Mucosa of stomach (tissue), 1 donor: ENCODE measurements around the gene ZBP1.

Experiments
- H3K27me3 ChIP-seq: one replicate; pipeline ENCODE4 v1.7.0; 2013; ENCODE audit warnings: mild to moderate bottlenecking, low read length; ENCODE audit not compliant: control insufficient read depth, insufficient read depth
- H3K36me3 ChIP-seq: one replicate; pipeline ENCODE4 v1.7.0; 2013; ENCODE audit warnings: low read length; ENCODE audit not compliant: control insufficient read depth, insufficient read depth
- H3K4me1 ChIP-seq: one replicate; pipeline ENCODE4 v1.7.0; 2013; ENCODE audit warnings: mild to moderate bottlenecking, low read length; ENCODE audit not compliant: control insufficient read depth, insufficient read depth
- H3K4me3 ChIP-seq: one replicate; pipeline ENCODE4 v1.7.0; 2013; ENCODE audit warnings: low read length
- H3K9ac ChIP-seq: one replicate; pipeline ENCODE4 v1.7.0; 2013; ENCODE audit warnings: mild to moderate bottlenecking, low read length, moderate library complexity
- H3K9me3 ChIP-seq: one replicate; pipeline ENCODE4 v1.7.0; 2013; ENCODE audit warnings: mild to moderate bottlenecking, low read length, moderate library complexity; ENCODE audit not compliant: control insufficient read depth
- donor health status: Pancreatic carcinoma.

The ZBP1 gene

DNA sequence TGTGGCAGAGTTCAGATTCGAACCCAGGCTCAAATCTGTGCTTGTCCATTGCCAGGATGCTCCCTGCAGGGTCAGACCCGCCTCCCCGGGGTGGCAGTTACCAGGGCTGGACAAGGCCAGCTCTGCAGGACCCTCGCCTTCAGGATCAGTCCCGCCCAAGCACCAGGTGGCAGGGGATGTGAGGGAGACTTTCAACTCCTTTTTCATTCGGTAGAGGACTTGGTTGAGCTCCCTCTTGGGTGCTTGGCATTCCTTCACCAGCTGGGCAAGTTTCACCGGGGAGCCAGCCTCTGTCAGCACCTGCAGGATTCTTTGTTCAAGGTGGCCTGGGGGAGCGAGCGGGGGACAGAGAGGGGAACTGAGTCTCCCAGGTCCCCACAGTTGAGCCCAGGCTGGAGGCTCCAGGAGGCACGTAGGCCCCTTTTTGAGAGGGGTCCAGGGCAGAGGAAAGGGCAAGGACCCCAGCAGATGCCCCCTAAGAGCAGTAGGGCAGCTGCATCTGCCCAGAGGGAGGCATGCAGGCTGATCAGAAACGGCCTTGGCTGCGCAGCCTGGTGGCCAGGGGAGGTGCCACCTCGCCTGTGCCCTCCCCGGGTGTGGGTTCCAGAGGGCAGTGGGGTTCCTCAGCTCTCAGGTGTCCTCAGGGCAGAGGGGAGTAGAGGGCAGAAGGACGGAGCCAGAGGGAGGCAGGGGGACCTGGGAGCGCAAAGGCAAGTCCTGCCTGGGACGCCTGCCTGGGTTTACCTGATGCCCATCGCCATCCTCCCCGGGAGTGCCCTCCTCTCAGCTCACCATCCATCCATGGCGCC is 3.9 kb downstream of the ZBP1 start:
- Histone ChIP-seq H3K4me3 (no peak overlapping the region), H3K36me3 (no peaks in the 10 kb centered on the region), H3K9me3 (no peaks in the 10 kb centered on the region), H3K4me1 (peaks cover 7% of the 10 kb centered on the region), H3K9ac (no peak overlapping the region), H3K27me3 (peaks cover 7% of the 10 kb centered on the region)

DNA sequence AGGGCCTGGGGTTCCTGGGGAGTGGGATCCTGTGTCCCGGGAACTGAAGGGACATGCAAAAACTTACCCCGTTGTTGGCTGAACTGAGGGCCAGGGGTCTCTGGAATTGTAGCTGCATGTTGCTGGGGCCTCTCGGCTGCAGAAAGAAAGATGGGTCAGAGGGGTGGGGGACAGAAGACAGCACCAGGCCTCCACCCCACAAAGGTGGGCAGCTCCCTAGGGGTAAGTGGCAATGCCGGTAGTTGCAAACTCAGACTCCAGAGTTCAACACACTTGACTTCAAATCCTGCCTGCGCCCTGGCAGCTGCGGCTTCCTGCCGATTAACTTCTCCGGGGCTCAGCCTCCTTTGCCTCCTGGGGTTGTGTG is 4.8 kb downstream of the ZBP1 start:
- no peak overlapping the region for H3K9ac ChIP-seq
- no peaks in the 10 kb centered on the region for H3K36me3 ChIP-seq
- no peaks in the 10 kb centered on the region for H3K9me3 ChIP-seq
- H3K27me3 ChIP-seq = peaks cover 7% of the 10 kb centered on the region
- no peak overlapping the region for H3K4me3 ChIP-seq
- H3K4me1 ChIP-seq = peaks cover 7% of the 10 kb centered on the region

GRCh38 chr20:57614490-57615444 is 5.5 kb downstream of the ZBP1 start:
- Histone ChIP-seq H3K9ac (no peak overlapping the region), H3K36me3 (no peaks in the 10 kb centered on the region), H3K9me3 (no peaks in the 10 kb centered on the region), H3K4me3 (no peak overlapping the region), H3K27me3 (peaks cover 13% of the 10 kb centered on the region), H3K4me1 (peaks cover 7% of the 10 kb centered on the region)

DNA sequence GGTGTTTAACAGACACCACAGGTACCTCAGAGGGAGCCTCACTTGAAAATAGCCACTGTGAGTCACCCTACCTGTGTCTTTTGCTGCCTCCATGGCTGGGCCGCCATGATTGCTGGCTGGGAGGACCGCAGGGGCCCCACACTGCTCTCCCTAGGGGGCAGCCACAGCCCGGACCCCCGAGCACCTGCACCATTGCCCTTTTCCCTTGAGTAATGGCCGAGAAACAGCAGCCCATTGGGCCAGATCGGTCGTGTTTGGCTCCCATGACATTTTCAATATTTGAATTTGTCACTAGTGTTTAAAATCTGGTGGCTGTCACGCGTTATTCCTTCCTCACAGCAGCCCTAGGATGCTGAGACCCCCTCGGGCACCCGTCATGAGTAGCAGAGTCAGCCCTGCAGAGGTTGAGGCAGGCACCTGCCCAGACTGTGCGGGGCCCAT is 6.7 kb downstream of the ZBP1 start:
- Histone ChIP-seq H3K27me3 (peaks cover 22% of the 10 kb centered on the region), H3K9me3 (no peaks in the 10 kb centered on the region), H3K36me3 (no peaks in the 10 kb centered on the region)

GRCh38 chr20:57612916-57613315 is 7.3 kb downstream of the ZBP1 start:
- Histone ChIP-seq H3K27me3 (peaks cover 22% of the 10 kb centered on the region), H3K4me3 (no peak overlapping the region), H3K9ac (no peak overlapping the region), H3K36me3 (no peaks in the 10 kb centered on the region), H3K9me3 (no peaks in the 10 kb centered on the region), H3K4me1 (peaks cover 2% of the 10 kb centered on the region)

More for the DNA sequence above, 6.7 kb downstream of the ZBP1 start:
- Histone ChIP-seq H3K4me3 (no peak overlapping the region), H3K9ac (no peak overlapping the region), H3K4me1 (peaks cover 7% of the 10 kb centered on the region)

- Histone ChIP-seq H3K4me3 (no peak overlapping the region), H3K36me3 (no peaks in the 10 kb centered on the region), H3K9me3 (no peaks in the 10 kb centered on the region), H3K27me3 (peaks cover 22% of the 10 kb centered on the region), H3K9ac (no peak overlapping the region), H3K4me1 (no peaks in the 10 kb centered on the region)
Observed at GRCh38 chr20:57612436-57612835, 7.8 kb downstream of the ZBP1 start.

- H3K36me3 ChIP-seq = no peaks in the 10 kb centered on the region
- peaks cover 19% of the 10 kb centered on the region for H3K27me3 ChIP-seq
- no peak overlapping the region for H3K9ac ChIP-seq
- H3K4me3 ChIP-seq = no peak overlapping the region
- H3K9me3 ChIP-seq = no peaks in the 10 kb centered on the region
- H3K4me1 ChIP-seq = no peaks in the 10 kb centered on the region
Observed at GRCh38 chr20:57611586-57612311, 8.5 kb downstream of the ZBP1 start.

DNA sequence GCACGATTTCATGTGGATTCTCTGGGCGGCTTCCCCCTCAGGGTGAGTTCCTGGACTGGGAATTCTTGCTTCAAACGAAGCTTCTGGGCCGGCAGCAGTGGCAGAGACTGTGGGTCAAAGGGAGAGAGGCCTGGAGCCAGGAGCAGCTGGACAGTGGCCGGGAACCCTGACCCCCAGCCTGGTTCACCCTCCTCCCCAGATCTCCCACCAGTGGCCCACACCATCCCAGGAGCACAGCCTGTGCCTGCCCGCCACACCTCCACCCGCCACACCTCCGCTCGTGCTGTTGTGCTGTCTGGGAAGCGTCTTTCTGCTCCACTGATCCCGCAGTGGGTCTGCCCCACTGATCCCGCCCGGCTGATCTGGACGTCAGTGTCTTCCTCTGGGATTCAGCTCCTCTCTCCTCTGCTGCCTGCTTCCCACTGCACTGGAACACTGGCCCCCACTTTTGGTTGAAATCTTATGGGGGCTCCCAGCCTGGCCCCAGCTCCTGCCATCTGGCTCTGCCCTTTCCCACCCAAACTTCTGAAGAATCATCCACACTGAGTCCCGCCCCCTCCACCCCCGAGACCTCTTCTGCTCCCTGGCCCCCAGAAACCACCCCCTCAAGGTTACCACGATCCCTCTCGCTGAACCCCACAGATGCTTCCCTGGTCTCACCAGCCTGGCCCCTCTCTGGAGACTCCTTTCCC is 9.8 kb downstream of the ZBP1 start:
- no peaks in the 10 kb centered on the region for H3K4me1 ChIP-seq
- H3K9me3 ChIP-seq = no peaks in the 10 kb centered on the region
- H3K36me3 ChIP-seq = no peaks in the 10 kb centered on the region
- H3K4me3 ChIP-seq = no peak overlapping the region
- no peak overlapping the region for H3K9ac ChIP-seq
- peaks cover 15% of the 10 kb centered on the region for H3K27me3 ChIP-seq

GRCh38 chr20:57609842-57610167 is 10.4 kb downstream of the ZBP1 start:
- peaks cover 15% of the 10 kb centered on the region for H3K27me3 ChIP-seq
- no peaks in the 10 kb centered on the region for H3K4me1 ChIP-seq
- no peak overlapping the region for H3K9ac ChIP-seq
- H3K4me3 ChIP-seq = no peak overlapping the region
- H3K36me3 ChIP-seq = no peaks in the 10 kb centered on the region
- no peaks in the 10 kb centered on the region for H3K9me3 ChIP-seq

DNA sequence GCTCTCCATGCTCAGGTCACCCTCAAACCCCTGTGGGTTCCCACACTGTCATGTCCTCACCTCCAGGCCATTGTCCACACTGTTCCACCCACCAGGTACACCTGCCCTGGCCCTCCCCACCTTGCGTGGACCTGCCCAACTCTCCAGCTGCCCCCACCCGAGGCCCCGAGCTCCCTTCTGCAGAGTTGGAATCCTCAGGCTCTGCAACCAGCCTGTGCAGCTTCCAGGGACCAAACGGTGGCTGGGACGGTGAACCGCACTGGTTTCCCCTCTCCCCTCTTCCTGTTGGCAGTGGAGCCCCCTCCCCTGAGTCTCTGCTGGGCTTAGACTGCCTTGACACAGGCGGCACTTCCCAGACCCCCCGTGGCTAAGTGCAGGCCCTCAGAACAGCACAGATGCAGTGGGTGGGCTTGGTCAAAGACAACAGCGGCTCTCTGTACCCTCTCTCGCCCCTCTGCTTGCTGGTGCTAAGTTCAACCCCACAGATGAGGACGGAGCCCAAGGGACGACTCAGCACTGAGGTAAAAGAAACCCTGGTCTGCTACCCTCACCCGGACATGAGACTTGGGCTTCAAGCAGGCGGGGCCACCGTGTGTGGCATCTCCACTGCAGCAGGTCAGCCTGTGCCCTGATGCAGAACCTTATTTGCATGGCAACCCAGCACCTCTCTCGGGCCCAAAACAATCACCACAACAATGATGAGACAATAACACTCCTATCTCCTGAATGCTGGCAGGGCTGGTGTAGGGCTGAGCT is 11.0 kb downstream of the ZBP1 start:
- H3K9ac ChIP-seq = no peak overlapping the region
- no peak overlapping the region for H3K4me3 ChIP-seq
- no peaks in the 10 kb centered on the region for H3K36me3 ChIP-seq
- no peaks in the 10 kb centered on the region for H3K4me1 ChIP-seq
- H3K9me3 ChIP-seq = no peaks in the 10 kb centered on the region
- H3K27me3 ChIP-seq = peaks cover 15% of the 10 kb centered on the region

DNA sequence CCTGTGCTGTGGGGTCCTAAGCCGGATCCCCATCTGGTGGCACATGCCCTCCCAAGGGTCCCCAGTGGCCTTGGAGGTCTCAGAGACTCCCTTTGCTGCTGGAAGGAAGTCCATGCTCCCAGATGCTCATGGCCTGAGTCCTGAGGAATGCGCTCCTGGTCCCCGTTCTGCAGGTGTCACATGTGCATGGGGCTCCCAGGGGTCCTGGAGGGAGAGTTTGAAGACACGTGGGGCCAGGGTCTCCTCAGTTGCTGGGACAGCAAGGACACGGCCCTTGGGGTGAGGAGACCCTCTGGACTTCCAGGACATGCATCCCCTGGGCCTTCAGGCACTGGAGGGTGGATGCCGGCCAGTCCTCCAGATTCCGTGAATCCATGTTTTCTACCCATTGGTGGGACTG is 11.7 kb downstream of the ZBP1 start:
- H3K4me1 ChIP-seq = no peaks in the 10 kb centered on the region
- no peak overlapping the region for H3K4me3 ChIP-seq
- no peak overlapping the region for H3K9ac ChIP-seq
- H3K27me3 ChIP-seq = peaks cover 15% of the 10 kb centered on the region
- no peaks in the 10 kb centered on the region for H3K9me3 ChIP-seq
- no peaks in the 10 kb centered on the region for H3K36me3 ChIP-seq
